Astrocyte of the cerebellum (primary cell): ENCODE measurements around the gene ACAN.

ENCODE experiments used
- DNase-seq: peaks from one replicate; pipeline ENCODE4 v3.0.0-alpha.2; 2011; ENCODE audit warnings: low read depth
- H3K4me3 ChIP-seq: 2 replicates; pipeline ENCODE4 v1.5.1; 2011; ENCODE audit warnings: mild to moderate bottlenecking, low read depth, low read length, moderate library complexity
- in situ Hi-C: cut with HindIII; loops from 2 replicates; pipeline ENCODE4 v1.10.0; 2017; ENCODE audit warnings: low sequenced_read_pairs
- TF ChIP-seq, protein P1 (sequence below): IDR thresholded peaks from 2 replicates; pipeline ENCODE4 v1.5.1; 2012; ENCODE audit warnings: low read length, low read depth, moderate library complexity, mild to moderate bottlenecking; ENCODE audit errors: missing control alignments

Gene ACAN

DNA sequence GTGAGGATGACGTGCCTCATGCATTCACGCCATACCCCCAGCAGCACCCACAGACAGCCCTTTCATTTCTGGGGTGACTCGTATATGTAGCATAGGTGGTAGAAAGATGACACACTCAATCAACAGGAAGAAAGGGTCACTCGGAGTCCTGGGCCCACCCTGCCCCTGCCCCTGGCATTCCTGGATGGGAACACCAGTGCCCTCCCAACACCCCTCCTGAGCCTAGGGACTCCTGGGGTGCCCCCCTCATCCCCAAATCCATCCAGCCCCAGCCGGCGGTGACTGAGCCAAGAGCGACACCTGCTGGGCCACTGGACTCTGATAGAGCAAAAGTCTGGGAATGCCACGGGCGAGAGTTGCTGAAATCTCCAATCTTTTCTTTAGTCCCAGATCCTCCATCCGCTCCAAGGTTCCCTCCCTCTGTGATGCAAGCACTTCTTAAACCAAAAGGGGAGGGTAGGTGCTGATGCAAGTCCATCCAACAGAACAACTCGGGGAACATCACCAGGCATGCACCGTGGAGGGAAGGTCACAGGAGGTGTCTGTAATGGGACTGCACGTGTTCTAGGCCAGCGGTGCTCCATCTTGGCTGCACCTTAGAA is 31.1 kb downstream of the ACAN start:
- DNase-seq = no peak
- no peak overlapping the region for H3K4me3 ChIP-seq
- in situ Hi-C loops = no loop called here
- TF ChIP-seq, protein P1, sequence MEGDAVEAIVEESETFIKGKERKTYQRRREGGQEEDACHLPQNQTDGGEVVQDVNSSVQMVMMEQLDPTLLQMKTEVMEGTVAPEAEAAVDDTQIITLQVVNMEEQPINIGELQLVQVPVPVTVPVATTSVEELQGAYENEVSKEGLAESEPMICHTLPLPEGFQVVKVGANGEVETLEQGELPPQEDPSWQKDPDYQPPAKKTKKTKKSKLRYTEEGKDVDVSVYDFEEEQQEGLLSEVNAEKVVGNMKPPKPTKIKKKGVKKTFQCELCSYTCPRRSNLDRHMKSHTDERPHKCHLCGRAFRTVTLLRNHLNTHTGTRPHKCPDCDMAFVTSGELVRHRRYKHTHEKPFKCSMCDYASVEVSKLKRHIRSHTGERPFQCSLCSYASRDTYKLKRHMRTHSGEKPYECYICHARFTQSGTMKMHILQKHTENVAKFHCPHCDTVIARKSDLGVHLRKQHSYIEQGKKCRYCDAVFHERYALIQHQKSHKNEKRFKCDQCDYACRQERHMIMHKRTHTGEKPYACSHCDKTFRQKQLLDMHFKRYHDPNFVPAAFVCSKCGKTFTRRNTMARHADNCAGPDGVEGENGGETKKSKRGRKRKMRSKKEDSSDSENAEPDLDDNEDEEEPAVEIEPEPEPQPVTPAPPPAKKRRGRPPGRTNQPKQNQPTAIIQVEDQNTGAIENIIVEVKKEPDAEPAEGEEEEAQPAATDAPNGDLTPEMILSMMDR = peak; percentile 59

DNA sequence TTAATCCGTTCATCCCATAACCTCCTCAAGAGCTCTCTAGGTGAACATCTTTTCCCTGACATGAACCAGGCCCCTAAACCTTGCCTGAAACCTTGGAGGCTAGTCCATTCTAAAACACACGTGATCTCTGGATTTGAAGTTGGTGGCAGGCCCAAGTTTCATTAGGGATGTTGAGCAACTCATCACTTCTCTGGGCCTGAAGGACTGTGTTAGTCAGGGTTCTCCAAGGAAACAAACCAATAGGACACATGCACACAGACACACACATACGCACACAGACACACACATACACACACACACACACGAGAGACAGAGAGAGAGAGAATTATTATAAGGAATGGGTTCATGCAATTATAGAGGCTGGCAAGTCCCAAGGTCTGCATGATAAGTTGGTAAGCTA is 31.9 kb downstream of the ACAN start:
- H3K4me3 ChIP-seq = no peak overlapping the region
- DNase-seq = no peak
- TF ChIP-seq, protein P1 = no peak
- in situ Hi-C loops = no loop called here

DNA sequence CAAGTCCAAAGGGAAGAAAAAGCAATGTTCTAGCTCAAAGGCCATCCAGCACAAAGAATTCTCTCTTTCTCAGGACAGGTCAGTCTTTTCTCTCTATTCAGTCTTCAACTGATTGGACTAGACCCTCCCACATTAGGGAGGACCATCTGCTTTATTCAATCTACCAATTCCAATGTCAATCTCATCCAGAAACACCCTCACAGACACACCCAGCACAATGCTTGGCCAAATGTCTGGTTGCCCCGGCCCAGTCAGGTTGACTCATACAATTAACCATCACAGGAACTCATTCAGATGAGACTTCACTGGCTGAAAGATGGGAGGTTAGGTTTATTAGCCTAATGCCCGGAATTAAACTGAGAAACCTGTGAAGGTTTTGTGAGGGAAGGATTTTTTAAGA is 32.4 kb downstream of the ACAN start:
- H3K4me3 ChIP-seq = no peak overlapping the region
- DNase-seq = no peak
- TF ChIP-seq, protein P1 = no peak
- in situ Hi-C loops = no loop called here

DNA sequence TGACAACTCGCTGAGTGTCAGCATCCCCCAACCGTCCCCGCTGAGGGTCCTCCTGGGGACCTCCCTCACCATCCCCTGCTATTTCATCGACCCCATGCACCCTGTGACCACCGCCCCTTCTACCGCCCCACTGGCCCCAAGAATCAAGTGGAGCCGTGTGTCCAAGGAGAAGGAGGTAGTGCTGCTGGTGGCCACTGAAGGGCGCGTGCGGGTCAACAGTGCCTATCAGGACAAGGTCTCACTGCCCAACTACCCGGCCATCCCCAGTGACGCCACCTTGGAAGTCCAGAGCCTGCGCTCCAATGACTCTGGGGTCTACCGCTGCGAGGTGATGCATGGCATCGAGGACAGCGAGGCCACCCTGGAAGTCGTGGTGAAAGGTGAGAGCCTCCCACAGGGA is 35.4 kb downstream of the ACAN start:
- H3K4me3 ChIP-seq = no peak overlapping the region
- TF ChIP-seq, protein P1 = no peak
- no peak for DNase-seq
- in situ Hi-C loops = no loop called here

DNA sequence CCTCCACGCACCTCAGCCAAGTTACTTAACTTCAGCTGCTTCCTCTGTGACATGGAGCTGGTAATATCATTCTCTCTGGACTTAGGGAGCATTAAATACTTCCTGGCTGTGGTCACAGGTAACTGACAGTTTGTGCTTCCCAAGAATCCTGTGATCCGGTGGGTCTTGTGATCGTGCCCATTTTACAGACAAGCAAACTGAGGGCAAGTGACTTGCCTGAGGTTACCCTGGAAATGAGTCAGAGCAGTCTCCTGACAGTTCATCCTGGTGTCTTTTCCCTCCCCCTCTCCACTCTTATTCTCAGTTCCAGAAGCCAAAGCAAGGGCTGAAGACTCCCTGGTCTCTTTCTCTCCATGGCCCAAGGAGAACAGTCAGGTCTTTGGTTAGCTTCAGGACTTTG is 35.9 kb downstream of the ACAN start:
- H3K4me3 ChIP-seq = no peak overlapping the region
- TF ChIP-seq, protein P1 = no peak
- DNase-seq = no peak
- in situ Hi-C loops = no loop called here

DNA sequence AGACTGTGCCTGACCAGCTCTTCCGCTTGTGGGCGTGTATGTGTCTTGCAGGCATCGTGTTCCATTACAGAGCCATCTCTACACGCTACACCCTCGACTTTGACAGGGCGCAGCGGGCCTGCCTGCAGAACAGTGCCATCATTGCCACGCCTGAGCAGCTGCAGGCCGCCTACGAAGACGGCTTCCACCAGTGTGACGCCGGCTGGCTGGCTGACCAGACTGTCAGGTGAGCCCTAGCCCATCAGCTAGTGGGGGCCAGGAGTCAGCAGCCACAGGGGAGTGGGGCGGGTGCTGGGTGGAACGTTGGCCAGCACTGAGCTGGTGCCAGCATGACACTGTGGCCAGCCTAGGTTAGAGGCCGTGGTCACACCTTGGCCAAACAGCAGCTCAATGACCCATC is 36.7 kb downstream of the ACAN start:
- no peak for DNase-seq
- TF ChIP-seq, protein P1 = no peak
- in situ Hi-C loops = no loop called here
- no peak overlapping the region for H3K4me3 ChIP-seq
